Midbrain (tissue), 1 donor: Measurements from ENCODE around the gene CRIP2.

ENCODE experiments used
- DNase-seq: peaks from one replicate; lab custom pipeline; 2025; lab: John Stamatoyannopoulos, UW

Gene CRIP2

GRCh38 chr14:105498430-105499255, 24.0 kb downstream of the CRIP2 start:
- peak; percentile 72 for DNase-seq

DNA sequence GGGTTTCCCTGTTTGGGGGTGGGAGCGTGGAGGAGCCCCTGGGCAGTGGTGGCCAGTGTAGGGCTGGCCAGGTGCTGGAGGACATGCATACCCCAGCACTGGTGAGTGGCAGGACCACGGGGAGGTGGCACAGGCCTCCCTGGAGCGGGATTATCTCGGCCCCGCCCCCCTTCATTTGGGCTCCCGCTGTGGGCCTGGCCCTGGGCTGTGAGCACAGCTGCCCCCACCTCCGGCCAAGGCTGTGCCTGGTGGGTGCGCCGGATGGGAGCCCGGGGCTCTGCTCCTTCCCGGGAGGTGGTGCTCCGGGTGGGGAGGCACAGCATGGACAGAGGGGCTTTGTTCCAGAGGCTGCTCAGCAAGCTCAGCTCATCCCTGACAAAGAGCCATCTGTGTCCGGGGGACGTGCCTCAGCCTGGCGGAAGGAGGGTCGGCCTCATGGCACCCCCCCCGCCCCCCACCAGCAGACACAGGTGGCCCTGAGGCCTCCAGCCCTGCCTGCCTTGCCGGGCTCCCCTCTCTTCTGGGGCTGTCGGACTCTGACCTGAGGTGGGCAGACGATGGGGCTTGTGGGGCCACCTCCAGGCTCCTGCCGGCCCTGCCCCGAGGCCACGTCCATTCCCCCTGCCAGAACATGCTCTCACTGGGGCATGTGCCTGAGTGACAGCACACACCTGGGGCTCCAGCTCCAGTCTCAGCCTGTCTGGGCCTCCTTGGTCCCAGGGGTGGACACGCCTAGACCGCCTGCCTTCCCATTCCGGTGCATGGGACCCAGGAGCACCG, 24.8 kb downstream of the CRIP2 start:
- peak; percentile 89 for DNase-seq

- DNase-seq = peak; percentile 40
Measured at GRCh38 chr14:105500036-105500725, 25.6 kb downstream of the CRIP2 start.

DNA sequence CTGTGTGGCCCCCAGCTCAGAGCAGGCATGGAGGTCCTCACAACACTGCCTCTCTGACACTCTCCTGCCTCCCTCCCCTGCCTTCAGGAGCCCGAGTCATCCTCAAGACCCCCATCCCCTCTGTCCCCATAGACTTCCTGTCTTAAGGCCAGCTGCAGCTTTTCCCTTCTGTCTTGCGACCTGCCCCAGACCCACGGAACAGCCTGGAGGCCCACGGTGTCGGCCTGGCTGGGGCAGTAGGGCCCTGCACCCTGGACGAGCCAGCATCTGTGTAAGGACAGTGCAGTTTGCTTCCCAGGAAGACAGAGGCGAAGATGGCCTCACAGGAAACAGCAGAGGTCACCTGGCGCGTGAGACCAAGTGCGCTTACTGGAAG, 26.1 kb downstream of the CRIP2 start:
- no peak for DNase-seq

DNA sequence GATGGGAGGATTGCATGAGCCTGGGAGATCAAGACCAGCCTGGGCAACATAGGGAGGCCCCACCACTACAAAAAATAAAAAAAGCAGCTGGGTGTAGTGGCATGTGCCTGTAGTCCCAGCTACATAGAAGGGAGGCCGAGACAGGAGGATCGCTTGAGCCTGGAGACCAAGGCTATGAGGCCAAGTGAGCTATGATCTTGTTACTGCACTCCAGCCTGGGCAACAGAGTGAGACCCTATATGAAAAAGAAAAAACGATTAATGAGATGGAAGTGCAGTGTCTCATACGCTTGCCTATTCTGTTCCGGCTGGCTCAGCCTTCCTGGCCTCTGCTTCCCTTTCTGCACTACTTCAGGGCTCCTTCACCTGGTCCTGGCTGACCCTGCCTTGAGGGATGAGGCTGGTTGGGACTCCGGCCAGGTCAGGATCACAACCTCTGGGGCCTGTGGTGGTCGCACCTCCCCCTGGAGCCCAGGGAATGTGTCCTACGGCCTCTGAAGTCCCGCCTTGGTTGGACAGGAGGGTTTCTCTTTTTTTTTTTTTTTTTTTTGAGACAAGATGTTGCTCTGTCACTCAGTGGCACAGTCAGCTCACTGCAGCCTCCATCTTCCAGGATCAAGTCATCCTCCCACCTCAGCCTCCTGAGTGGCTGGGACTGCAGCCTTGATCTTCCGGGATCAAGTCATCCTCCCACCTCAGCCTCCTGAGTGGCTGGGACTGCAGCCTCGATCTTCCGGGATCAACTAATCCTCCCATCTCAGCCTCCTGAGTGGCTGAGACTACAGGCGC, 27.1 kb downstream of the CRIP2 start:
- DNase-seq = no peak

GRCh38 chr14:105502446-105503295, 28.1 kb downstream of the CRIP2 start:
- no peak for DNase-seq

DNA sequence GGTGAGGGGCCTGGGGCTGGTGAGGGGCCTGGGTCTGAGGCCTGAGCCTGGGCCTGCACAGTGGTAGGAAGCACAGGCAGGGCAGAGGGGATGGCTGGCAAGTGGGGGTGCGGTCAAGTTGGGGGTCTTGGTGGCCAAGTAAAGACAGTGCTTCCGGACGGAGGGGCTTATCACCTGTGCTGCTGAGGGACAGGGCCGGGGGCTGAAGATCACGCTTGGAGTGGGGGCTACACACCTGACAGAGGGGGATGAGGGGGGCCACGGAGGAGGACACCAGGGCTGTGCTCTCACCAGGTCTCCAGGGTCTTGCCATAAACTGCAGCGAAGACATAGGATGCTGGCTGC, 28.6 kb downstream of the CRIP2 start:
- no peak for DNase-seq

DNA sequence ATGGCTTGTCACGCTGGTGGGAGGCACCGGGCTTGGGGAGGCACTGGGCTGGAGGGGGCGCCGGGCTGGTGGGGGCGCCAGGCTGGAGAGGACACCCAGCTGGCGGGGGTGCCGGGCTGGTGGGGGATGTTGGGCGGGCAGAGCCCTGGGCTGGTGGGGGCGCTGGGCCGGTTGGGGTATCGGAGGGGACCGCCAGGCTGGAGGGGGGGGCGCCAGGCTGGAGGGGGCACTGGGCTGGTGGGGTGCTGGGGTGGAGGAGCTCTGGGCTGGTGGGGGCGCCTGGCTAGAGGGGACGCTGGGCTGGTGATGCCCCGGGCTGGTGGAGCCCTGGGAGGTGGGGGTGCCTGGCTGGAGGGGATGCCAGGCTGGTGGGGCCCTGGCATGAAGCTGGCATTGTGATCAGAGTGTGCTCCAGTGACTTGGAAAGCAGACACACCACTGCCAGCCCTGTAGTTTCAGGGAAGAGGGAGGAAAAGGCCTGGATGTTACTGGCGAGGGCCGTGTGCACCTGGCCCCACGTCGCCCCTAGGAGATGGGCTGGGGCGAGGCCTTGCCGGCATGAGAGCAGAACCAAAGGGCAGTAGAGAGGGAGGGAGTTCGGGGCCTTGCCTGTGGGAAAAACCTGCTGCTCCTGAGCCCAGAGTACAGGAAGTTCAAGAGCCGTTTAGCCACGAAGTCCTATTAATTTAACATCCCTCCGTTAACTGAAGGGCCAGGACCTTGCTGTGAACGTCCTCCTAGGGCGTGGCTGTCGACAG, 29.5 kb downstream of the CRIP2 start:
- DNase-seq = no peak

DNA sequence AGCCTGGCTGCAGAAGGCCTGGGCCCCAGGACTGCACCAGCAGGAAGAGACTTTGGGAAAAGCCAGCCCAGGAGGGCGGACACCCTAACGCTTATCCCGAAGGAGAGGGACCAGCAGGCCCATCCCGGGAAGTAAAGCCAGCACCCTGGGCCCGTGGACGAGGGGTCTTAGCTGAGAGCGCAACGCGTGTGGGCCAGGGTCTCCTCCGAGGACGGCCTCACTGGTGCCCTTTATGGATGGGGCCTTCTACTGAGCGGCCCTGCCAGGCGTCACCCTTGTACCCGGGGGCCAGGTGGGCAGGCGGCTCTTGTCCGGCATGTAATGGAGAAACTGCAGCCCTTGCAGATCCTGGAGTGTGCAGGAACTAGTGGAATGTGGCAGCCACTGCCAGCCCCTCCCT, 30.5 kb downstream of the CRIP2 start:
- no peak for DNase-seq

DNA sequence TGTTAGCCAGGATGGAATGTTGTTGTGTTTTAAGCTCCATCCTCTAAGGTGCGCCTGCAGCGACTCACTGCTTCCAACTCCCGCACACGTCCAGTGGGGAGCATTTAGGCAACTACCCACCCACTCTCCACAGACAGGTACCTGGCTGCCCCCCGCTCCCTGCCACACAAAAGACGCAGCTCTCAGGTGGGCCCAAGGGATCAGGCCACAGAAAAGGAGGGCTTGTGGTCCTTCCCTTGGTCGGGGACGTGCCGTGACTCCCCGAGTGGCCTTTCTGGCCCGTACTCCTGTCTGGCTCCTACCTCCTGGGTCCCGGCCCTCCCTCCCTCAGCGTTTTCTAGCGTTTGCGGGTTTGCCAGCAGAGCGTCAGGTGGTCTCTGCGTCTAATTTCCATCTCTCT, 32.6 kb downstream of the CRIP2 start:
- DNase-seq = no peak

DNA sequence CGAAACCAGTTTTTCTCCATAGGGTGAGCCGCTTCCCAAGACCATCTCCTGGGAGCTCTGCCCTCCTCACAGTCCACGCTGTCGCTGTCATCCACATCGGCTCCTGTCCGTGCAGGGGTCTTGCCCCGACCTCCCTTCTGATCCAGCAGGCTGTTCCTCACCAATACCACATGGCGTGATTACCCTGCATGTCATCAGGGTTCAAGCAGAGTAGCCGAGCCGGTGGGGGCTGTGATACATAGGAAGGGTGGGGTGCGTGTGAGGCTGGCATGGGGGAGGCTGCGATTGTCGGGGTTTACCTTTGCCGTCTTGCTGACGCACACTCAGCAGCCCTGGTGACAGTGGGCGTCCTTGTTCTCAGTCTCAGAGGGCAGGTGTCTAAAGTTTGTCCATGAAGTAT, 33.4 kb downstream of the CRIP2 start:
- no peak for DNase-seq

DNA sequence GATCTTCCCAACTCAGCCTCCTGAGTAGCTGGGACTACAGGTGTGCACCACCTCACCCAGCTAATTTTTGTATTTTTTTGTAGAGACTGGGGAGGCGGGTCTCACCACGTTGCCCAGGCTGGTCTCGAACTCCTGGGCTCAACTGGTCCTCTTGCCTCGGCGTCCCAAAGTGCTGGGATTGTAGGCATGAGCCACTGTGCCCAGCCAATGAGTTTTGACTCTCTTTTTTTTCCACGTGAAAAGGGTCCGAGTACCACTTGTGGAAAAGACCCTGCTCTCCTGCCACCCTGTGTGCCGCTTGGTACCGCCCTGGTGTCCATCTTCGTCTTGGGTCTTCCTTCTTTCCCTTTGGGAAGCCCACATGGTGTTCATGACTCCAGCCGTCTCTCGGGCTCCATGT, 34.0 kb downstream of the CRIP2 start:
- DNase-seq = no peak

- DNase-seq = no peak
Measured at GRCh38 chr14:105517096-105517495, 42.5 kb downstream of the CRIP2 start.

DNA sequence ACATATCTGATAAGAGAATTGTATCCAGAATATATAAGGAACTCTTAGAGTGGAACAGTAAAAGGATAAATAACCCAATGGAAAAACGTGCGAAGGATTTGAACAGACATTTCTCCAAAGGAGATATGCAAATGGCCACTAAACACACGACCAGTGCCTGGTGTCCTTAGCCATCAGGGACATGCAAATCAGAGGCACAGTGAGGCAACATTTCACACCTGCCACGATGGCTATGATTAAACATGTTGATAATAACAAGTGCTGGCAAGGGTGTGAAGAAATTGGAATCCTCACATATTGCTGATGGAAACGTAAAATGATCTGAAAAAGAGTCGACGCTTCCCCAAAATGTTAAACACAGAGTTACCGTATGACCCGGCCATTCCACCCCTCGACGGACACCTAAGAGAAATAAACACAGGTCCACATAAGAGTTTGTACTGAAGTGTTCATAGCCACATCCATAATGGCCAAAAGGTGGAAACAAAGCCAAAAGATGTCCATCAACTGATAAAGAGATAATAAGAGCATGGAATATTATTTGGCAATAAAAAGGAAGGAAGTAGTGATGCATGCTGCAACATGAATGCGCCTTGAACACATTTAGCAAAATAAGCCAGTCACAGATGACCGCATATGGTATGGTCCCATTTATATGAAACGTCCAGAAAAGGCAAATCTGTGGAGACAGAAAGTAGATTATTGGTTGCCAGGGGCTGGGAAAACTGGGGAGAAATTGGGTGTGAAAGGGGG, 45.5 kb downstream of the CRIP2 start:
- DNase-seq = no peak

DNA sequence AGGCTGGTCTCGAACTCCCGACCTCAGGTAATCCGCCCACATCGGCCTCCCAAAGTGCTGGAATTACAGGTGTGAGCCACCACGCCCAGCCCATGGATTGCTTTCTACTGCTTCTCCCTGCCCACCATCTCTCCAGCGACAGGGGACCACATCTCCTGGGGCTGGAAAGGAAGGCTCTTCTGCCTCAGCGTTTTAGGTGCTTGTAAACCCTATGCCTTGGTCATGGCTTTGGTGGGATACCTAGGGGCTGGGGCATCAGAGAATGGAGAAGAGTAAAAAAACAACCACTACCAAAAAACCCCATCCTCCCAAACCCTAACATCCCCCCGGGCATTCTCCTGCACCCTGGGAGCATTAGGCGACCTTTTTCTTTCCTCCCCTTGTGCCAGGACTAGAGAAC, 50.7 kb downstream of the CRIP2 start:
- DNase-seq = no peak

- DNase-seq = peak; percentile 25
Measured at GRCh38 chr14:105525861-105526775, 51.5 kb downstream of the CRIP2 start, which contains the start of gene TMEM121. Gene TMEM121, plus strand, starts transcription at chr14:105526583. Its CDS starts 2,252 bp downstream, at chr14:105528835.

DNA sequence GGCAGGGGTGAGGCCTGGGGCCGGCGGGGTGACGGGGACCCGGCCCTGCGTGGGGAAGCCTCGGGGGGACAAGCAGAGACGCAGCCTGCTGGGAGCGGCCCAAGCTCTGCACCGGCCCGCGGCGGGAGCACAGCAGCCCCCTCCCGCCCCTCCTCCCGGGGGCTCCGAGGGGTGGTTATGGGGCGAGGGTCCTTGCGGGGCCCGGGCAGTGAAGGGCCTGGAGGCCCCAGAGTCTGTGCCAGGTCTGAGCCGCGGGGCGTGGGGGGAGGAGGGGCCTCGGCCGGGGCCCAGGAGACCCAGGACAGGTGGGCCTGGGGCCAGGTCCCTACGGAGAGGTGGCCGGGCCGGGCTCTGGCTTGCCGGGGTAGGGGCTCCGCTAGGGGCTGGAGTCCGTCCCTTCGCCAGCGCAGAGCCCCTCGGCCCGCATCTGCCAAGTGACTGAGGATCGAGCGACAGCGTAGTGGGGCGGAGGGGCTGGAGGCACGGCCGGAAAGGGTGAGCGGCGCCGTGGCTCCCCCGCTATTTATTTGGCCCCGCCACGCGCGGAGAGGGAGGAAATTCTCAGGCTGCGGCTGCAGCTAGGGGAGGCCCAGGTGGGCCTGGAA, 52.3 kb downstream of the CRIP2 start:
- DNase-seq = no peak

- DNase-seq = no peak
Measured at GRCh38 chr14:105527381-105527825, 52.8 kb downstream of the CRIP2 start.
